Astrocyte of the hippocampus (primary cell): ENCODE measurements around the gene TWIST2.

Experiments used
- DNase-seq: peaks from one replicate; pipeline ENCODE4 v3.0.0; 2011; ENCODE audit warnings: low read depth, low spot score

TWIST2 gene

DNA sequence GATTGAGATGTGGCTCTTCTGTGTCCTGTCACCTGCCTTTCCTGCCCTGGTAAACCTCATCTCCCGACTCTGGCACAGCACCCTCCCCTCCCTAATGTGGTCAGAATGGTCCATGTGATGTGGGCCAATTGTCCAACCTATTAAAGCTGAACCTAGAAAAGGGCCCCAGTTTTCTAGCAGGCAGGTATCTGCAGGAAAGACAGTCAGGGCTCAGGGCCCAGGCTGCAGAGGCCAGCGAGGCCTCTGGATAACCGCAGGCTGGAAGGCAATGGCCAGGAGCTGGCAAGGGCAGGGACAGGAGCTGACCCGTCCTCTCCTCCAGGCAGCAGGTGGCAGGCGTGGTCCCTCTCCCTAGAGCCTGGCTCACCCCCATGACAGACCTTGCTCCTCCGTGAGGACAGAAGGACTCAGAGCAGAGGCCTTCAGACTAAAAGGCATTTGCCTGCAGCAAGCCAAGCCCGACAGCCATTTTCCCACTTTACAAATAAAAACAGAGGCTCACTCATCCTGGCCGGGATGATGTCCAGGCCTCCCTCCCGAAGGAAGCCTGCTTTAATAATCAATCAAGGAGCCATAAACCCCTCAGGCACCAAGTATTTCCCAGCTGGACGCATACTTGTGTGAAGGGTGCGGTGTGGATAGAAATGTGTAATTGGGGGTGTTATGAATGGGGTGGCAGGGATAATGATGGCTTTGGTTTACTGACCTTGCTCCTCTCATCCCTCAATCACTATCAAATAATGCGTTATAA, 107.1 kb downstream of the TWIST2 start:
- peak; percentile 17 for DNase-seq

DNA sequence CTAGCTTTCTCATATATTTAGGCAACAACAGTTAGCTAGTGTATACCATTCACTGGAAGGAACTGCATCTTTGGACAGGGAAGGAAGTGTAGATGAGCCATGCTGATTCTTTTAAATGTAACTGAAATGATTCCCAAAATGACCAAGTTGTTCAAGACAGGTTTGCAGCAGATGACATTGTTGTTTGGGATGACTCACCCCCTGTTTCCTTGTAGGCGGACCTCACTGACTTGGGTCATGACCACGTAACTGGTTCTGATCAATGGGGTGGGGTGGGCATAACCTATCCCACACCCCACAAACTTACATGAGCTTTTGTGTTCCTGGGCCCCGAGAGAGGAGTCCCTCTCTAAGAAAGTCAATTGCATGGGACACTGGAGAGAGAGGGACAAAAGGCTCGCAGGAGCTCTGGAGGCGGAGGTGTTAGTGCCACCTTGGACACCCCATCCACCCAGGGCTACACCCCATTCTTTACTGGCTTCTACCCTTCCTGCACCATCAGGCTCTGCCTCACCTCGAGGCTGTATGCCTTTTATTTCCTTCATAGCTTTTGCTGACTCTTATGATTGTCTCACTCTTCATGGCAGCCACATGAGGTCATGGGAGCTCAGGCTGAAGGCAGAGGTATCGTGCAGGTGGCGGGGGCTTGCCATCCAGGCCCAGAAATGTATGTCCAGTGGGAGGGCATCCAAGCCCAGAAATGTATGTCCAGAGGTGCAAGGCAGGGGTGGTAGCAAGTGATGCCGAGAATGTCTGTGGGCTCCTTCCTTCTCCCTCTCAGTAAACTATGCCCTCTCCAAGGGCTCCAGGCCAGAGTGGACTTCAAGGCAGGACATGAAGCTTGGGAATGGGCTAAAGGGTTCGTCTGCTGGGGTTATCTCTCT, 108.0 kb downstream of the TWIST2 start:
- no peak for DNase-seq

DNA sequence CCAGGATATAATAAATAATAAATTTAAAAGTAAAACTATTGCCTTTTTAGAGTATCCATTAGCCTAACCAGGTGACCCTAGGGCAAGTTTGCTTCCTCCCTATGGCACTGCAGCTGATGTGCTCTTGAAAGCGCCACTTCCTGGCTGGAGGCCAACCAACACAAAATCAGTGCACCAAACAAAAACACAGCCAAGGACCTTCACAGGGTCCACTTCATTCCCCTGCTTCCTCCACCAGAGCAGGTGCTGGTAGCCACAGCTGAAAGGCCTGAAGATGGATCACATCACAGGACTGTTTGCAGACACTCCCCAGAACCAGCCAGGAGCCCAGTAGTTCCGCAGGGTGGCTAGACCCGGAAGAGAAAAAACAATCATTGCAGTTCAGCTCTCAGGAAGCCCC, 108.8 kb downstream of the TWIST2 start:
- no peak for DNase-seq
